ENCODE results near the gene PDE4D.

DNA sequence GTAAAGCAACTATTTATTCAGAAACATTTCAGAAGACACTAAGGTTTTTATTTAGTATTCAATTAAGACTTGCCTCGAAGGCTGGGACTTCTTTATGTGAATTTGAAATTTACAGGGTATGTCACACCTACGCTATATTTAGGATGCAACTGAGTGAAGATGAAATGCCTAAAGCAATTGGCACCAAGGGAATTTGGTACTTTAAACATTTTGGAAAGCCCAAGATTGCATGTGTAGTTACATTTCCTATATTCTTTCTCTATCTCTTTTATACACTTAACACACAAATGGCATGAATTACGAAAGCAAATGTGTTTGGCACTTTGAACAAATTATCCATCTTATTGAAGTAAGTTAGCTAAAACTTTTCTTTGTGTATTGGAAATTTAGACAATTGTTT lies 633.3 kb downstream of the PDE4D start:
- TF ChIP-seq, protein P1, sequence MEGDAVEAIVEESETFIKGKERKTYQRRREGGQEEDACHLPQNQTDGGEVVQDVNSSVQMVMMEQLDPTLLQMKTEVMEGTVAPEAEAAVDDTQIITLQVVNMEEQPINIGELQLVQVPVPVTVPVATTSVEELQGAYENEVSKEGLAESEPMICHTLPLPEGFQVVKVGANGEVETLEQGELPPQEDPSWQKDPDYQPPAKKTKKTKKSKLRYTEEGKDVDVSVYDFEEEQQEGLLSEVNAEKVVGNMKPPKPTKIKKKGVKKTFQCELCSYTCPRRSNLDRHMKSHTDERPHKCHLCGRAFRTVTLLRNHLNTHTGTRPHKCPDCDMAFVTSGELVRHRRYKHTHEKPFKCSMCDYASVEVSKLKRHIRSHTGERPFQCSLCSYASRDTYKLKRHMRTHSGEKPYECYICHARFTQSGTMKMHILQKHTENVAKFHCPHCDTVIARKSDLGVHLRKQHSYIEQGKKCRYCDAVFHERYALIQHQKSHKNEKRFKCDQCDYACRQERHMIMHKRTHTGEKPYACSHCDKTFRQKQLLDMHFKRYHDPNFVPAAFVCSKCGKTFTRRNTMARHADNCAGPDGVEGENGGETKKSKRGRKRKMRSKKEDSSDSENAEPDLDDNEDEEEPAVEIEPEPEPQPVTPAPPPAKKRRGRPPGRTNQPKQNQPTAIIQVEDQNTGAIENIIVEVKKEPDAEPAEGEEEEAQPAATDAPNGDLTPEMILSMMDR (conservative IDR thresholded peaks at IDR 0.05; ENCODE audit: low read length), result no peak
- TF ChIP-seq EZH2phosphoT487 (IDR thresholded peaks at IDR 0.05; ENCODE audit: borderline replicate concordance, low read depth, low read length), result no peak
